Right lobe of liver (tissue), 4 donors: Measurements from ENCODE around the gene MTSS2.

Experiments
- CTCF ChIP-seq, 4 donors: fragments of 200-600 bp in 3 of 4; fragments of 450-650 bp in 1 of 4; IDR thresholded peaks; one replicate each; pipeline versions ENCODE4 v1.5.1 to v1.8.0; 2016 to 2022; ENCODE audit warnings: antibody characterized with exemption in 4 of 4, mild to moderate bottlenecking in 2 of 4
- POLR2A ChIP-seq: fragments of 450-650 bp; IDR thresholded peaks from one replicate; pipeline ENCODE4 v1.6.1; 2017; ENCODE audit warnings: antibody characterized with exemption, mild to moderate bottlenecking
- donor health status: DM: no; HTN: no; CAD: no.
- donor health status: DM: no; HTN: no; CAD: no.
- donor health status: DM: no; HTN: yes; CAD: no.

GRCh38 chr16:70695331-70696070 lies 9.6 kb upstream of the MTSS2 start:
- TF ChIP-seq CTCF (IDR thresholded peaks at IDR 0.05) (peak in 2 of 4 donors; percentile 10 to 31), POLR2A (no peak)
